CD14-positive monocyte (primary cell): ENCODE data around the gene LGR4. TPM values are rescaled to one million over a fixed set of nuclear protein-coding genes. Genes with fewer than 3 reads are reported as not detected.

ENCODE experiments used
- DNase-seq, 3 donors: peaks; one replicate each; pipeline ENCODE4 v3.0.0-alpha.2; 2011 to 2022
- H2AFZ ChIP-seq: 2 replicates; pipeline ENCODE4 v1.6.0; 2012; ENCODE audit warnings: mild to moderate bottlenecking, low read depth, low read length, inconsistent platforms; ENCODE audit not compliant: insufficient read depth, poor library complexity, severe bottlenecking
- H3K27ac ChIP-seq, 2 donors: 1 replicate in 1 of 2; 2 replicates in 1 of 2; pipeline ENCODE4 v1.5.1; 2012 to 2013; ENCODE audit warnings: low read length in 2 of 2, control low read depth in 1 of 2, inconsistent platforms in 1 of 2, low read depth in 1 of 2, mild to moderate bottlenecking in 1 of 2
- H3K27me3 ChIP-seq, 2 donors: one replicate each; pipeline versions ENCODE4 v1.6.0 to v1.6.1; 2011 to 2013; ENCODE audit warnings: low read length in 2 of 2; ENCODE audit not compliant: control insufficient read depth in 2 of 2, insufficient read depth in 2 of 2
- H3K36me3 ChIP-seq, 2 donors: replicated peaks in 1 of 2; 1 replicate in 1 of 2; 2 replicates in 1 of 2; pipeline versions ENCODE4 v1.5.1 to v1.6.1; 2012 to 2013; ENCODE audit warnings: low read length in 2 of 2, control low read depth in 1 of 2, inconsistent platforms in 1 of 2, mild to moderate bottlenecking in 1 of 2; ENCODE audit not compliant: insufficient read depth in 2 of 2, control insufficient read depth in 1 of 2
- H3K4me1 ChIP-seq, 2 donors: 1 replicate in 1 of 2; 2 replicates in 1 of 2; pipeline versions ENCODE4 v1.5.1 to v1.6.1; 2012 to 2013; ENCODE audit warnings: low read length in 2 of 2, control low read depth in 1 of 2, inconsistent platforms in 1 of 2, mild to moderate bottlenecking in 1 of 2, moderate library complexity in 1 of 2; ENCODE audit not compliant: insufficient read depth in 2 of 2, control insufficient read depth in 1 of 2
- H3K4me2 ChIP-seq: replicated peaks from 2 replicates; pipeline ENCODE3; 2012; ENCODE audit warnings: low read length, moderate library complexity, mild to moderate bottlenecking; ENCODE audit not compliant: poor library complexity, severe bottlenecking; ENCODE audit errors: extremely low read depth
- H3K4me3 ChIP-seq, 3 experiments: fragments of 200-600 bp in 1 of 3; sonication (generic) in 1 of 3; replicated peaks in 1 of 3; 1 replicate in 2 of 3; 2 replicates in 1 of 3; pipeline ENCODE4 v1.5.1; 2011 to 2013; ENCODE audit warnings: low read length in 3 of 3, mild to moderate bottlenecking in 3 of 3, control low read depth in 2 of 3, low read depth in 2 of 3, inconsistent platforms in 1 of 3, moderate library complexity in 1 of 3
- H3K79me2 ChIP-seq: 2 replicates; pipeline ENCODE4 v1.6.0; 2012; ENCODE audit warnings: mild to moderate bottlenecking, control low read depth, inconsistent platforms, low read length, moderate library complexity; ENCODE audit not compliant: insufficient read depth
- H3K9ac ChIP-seq: 2 replicates; pipeline ENCODE4 v1.6.0; 2017; ENCODE audit warnings: low read length, mild to moderate bottlenecking; ENCODE audit not compliant: insufficient read depth, poor library complexity, severe bottlenecking
- H3K9me3 ChIP-seq, 2 donors: replicated peaks in 1 of 2; 1 replicate in 1 of 2; 2 replicates in 1 of 2; pipeline versions ENCODE4 v1.5.1 to v1.6.1; 2012 to 2013; ENCODE audit warnings: low read length in 2 of 2, control low read depth in 1 of 2; ENCODE audit not compliant: control insufficient read depth in 1 of 2, insufficient read depth in 1 of 2
- H4K20me1 ChIP-seq: 2 replicates; pipeline ENCODE4 v1.6.0; 2012; ENCODE audit warnings: mild to moderate bottlenecking, low read length, control low read depth, moderate library complexity; ENCODE audit not compliant: insufficient read depth
- H3K27ac Mint-ChIP-seq, 7 donors: one replicate each; pipeline ENCODE4 v1.8.0; 2020; ENCODE audit warnings: mild to moderate bottlenecking in 7 of 7, mixed read lengths in 7 of 7, moderate library complexity in 6 of 7, inconsistent platforms in 2 of 7
- H3K27me3 Mint-ChIP-seq, 3 donors: one replicate each; pipeline ENCODE4 v1.8.0; 2021 to 2022; ENCODE audit warnings: low read depth in 3 of 3, mild to moderate bottlenecking in 3 of 3, mixed read lengths in 3 of 3, moderate library complexity in 3 of 3, inconsistent platforms in 1 of 3
- H3K36me3 Mint-ChIP-seq, 2 donors: one replicate each; pipeline ENCODE4 v1.8.0; 2020; ENCODE audit warnings: mixed read lengths in 2 of 2, inconsistent platforms in 1 of 2, mild to moderate bottlenecking in 1 of 2
- H3K4me1 Mint-ChIP-seq: one replicate; pipeline ENCODE4 v1.8.0; 2020; ENCODE audit warnings: mild to moderate bottlenecking, mixed read lengths
- H3K4me3 Mint-ChIP-seq, 2 donors: one replicate each; pipeline ENCODE4 v1.8.0; 2020; ENCODE audit warnings: mild to moderate bottlenecking in 2 of 2, mixed read lengths in 2 of 2, moderate library complexity in 1 of 2
- H3K9me3 Mint-ChIP-seq, 7 donors: one replicate each; pipeline ENCODE4 v1.8.0; 2020 to 2022; ENCODE audit warnings: mixed read lengths in 7 of 7, mild to moderate bottlenecking in 6 of 7, moderate library complexity in 6 of 7, inconsistent platforms in 2 of 7
- CTCF ChIP-seq: fragments of 200-600 bp; IDR thresholded peaks from one replicate; pipeline ENCODE4 v1.8.0; 2022; ENCODE audit warnings: antibody characterized with exemption, mild to moderate bottlenecking
- WGBS: methylation state at CpG from one replicate; pipeline ENCODE4 v1.1.5; 2013; ENCODE audit warnings: missing lambda C conversion rate; ENCODE audit not compliant: insufficient coverage; 5-methylcytosine and 5-hydroxymethylcytosine counted together
- intact Hi-C, 2 donors: fragments of 100-400 bp; cut with micrococcal nuclease; formaldehyde crosslinking; loops; one replicate each; pipeline versions ENCODE4 v1.15.0 to v1.15.1; 2023
- polyA plus RNA-seq, 3 donors: library from polyadenylated mRNA; depleted of rRNA in 1 of 3; unstranded in 2 of 3; stranded (reverse) in 1 of 3; fragments of 300-500 nt in 2 of 3; fragments of >200 nt in 1 of 3; fragmentation: Illumina TruSeq in 2 of 3; gene quantifications; 1 replicate in 2 of 3; 2 replicates in 1 of 3; pipeline ENCODE4 v1.2.3, GENCODE V29; 2012 to 2021

LGR4 gene
- polyA plus RNA-seq, 3 donors: 0.67 to 0.92 (median 0.72) TPM

GRCh38 chr11:27388001-27388400 lies 84.6 kb downstream of the LGR4 start:
- no peaks in the 10 kb centered on the region for H3K27me3 Mint-ChIP-seq
- H3K27ac ChIP-seq: no peak overlapping the region
- no peak overlapping the region for H3K27ac Mint-ChIP-seq
- no peaks in the 10 kb centered on the region for H3K4me1 Mint-ChIP-seq
- TF ChIP-seq CTCF: no peak
- no peaks in the 10 kb centered on the region for H4K20me1 ChIP-seq
- no peak overlapping the region for H3K4me2 ChIP-seq
- no CpG with 5 or more reads among the region's 2 CpGs for WGBS
- no peak overlapping the region for H3K4me3 Mint-ChIP-seq
- no peak for DNase-seq
- no peaks in the 10 kb centered on the region for H3K4me1 ChIP-seq
- H3K79me2 ChIP-seq: no peaks in the 10 kb centered on the region
- peaks cover 0 to 3% (median 0%) of the 10 kb centered on the region in 7 donors for H3K9me3 Mint-ChIP-seq
- no peaks in the 10 kb centered on the region for H3K36me3 ChIP-seq
- no peaks in the 10 kb centered on the region for H3K9me3 ChIP-seq
- H2AFZ ChIP-seq: no peak overlapping the region
- intact Hi-C loops: no loop called here
- H3K4me3 ChIP-seq: no peak overlapping the region
- no peaks in the 10 kb centered on the region for H3K36me3 Mint-ChIP-seq
- H3K27me3 ChIP-seq: no peaks in the 10 kb centered on the region
- no peak overlapping the region for H3K9ac ChIP-seq

- no peaks in the 10 kb centered on the region for H4K20me1 ChIP-seq
- no peaks in the 10 kb centered on the region for H3K9me3 ChIP-seq
- no peaks in the 10 kb centered on the region for H3K27me3 ChIP-seq
- H3K4me1 ChIP-seq: no peaks in the 10 kb centered on the region
- no peak overlapping the region for H3K27ac Mint-ChIP-seq
- no peaks in the 10 kb centered on the region for H3K36me3 ChIP-seq
- H3K9ac ChIP-seq: no peak overlapping the region
- no peak for TF ChIP-seq CTCF
- H3K27ac ChIP-seq: no peak overlapping the region
- WGBS: 0% methylated on average over 1 of the region's 2 CpGs
- H3K4me2 ChIP-seq: no peak overlapping the region
- H3K79me2 ChIP-seq: no peaks in the 10 kb centered on the region
- no peak overlapping the region for H2AFZ ChIP-seq
- no peak overlapping the region for H3K4me3 Mint-ChIP-seq
- H3K27me3 Mint-ChIP-seq: no peaks in the 10 kb centered on the region
- no peaks in the 10 kb centered on the region for H3K36me3 Mint-ChIP-seq
- intact Hi-C loops: no loop called here
- H3K4me3 ChIP-seq: no peak overlapping the region
- H3K4me1 Mint-ChIP-seq: no peaks in the 10 kb centered on the region
- peaks cover 0 to 3% (median 0%) of the 10 kb centered on the region in 7 donors for H3K9me3 Mint-ChIP-seq
- DNase-seq: no peak
These were observed 85.2 kb downstream of the LGR4 start for GRCh38 chr11:27387362-27387761.
